ENCODE data around the gene XPNPEP2. TPM values are rescaled to one million over a fixed set of nuclear protein-coding genes. Genes with fewer than 3 reads are reported as not detected.

Gene XPNPEP2
- polyA plus RNA-seq, 1 of the 3 experiments (the other 2 are of a cell fraction): 0.21 TPM

DNA sequence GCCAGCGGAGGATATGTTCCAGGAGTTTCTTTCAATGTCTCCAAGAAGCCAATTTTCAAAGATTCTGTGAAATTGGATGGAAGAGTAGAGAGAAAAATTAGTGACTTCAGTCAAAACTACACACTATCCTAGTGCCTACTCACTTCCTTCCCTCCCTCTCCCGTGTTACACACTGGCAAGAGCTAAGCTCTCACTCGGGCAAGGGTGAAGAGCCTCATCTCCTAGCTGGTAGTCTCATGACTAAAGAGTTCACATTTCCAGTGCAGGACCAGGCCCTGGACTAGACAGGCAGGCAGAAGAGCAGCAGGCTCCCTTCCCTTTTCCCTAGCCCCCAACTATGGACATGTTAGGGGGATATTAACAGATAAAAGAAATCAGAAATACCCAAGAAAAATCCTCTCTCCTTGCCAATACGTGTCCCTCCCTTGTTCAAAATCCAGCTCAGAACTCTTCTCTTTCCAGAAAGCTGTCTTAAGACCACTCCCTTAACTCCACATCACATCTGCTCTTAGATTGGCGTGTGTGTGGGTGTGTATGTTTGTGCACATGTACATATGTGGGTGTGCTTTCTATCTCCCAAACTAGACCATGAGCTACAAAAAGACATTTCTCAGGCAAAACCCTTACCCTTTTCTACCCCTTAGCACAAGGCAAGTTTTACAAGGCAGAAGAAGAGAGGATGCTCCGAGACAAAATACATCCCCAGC lies 75.0 kb downstream of the XPNPEP2 start (continued):
- TF ChIP-seq USF1 (IDR thresholded peaks at IDR 0.05; ENCODE audit: borderline replicate concordance, low read depth) (no peak), ZBTB33 (IDR thresholded peaks at IDR 0.05; ENCODE audit: borderline replicate concordance, low read depth) (no peak), RCOR1 (IDR thresholded peaks at IDR 0.05; ENCODE audit: low read length) (no peak), EP300 (IDR thresholded peaks at IDR 0.05; ENCODE audit: borderline replicate concordance in 1 of 2, low read depth in 1 of 2, low read length in 1 of 2) (no peak), GATA2 (CRISPR knock-in tag; IDR thresholded peaks at IDR 0.05) (no peak), FOSL2 (IDR thresholded peaks at IDR 0.05; ENCODE audit: borderline replicate concordance, low read depth) (no peak)

DNA sequence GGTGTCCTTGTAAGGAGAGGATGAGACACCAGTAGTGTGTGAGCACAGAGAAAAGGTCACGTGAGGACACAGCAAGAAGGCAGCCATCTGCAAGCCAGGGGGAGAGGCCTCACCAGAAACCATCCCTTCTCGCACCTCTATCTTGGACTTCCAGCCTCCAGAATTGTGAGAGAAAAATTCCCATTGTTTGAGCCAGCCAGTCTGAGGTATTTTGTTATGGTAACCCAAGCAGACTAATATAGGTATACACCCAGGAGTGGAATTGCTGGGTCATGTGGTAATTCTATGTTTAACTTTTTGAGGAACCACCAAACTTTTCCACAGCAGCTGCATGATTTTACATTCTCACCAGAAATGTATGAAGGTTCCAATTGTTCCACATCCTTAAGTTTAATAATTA lies 79.3 kb downstream of the XPNPEP2 start:
- no peak overlapping the region for H3K27ac ChIP-seq (ENCODE audit: low read depth in 2 of 2, low read length in 1 of 2)
- H3K36me3 ChIP-seq (replicated peaks in 1 of 2; ENCODE audit: control insufficient read depth in 1 of 2, insufficient read depth in 2 of 2, low read length in 1 of 2): peaks cover 0 to under 1% of the 10 kb centered on the region in 2 experiments
- no peak for DNase-seq
- H3K4me3 ChIP-seq (ENCODE audit: low read depth in 2 of 2, low read length in 1 of 2): no peak overlapping the region
- H3K27me3 ChIP-seq (ENCODE audit: insufficient read depth): peaks cover 11% of the 10 kb centered on the region; the same call in 1 of the 2 replicates
- H3K4me2 ChIP-seq: no peak overlapping the region
- H3K9ac ChIP-seq: no peak overlapping the region
- CTCF ChIA-PET: interaction anchor here (1.4 kb wide), 1 partner anchor 181 kb away, joined by 3 read pairs; no protein-coding TSS in a partner anchor
- no peak overlapping the region for H2AFZ ChIP-seq (ENCODE audit: low read depth)
- H3K4me1 ChIP-seq (ENCODE audit: control insufficient read depth in 1 of 2, insufficient read depth in 2 of 2, low read depth in 1 of 2, low read length in 1 of 2): no peaks in the 10 kb centered on the region
- H3K9me3 ChIP-seq: no peaks in the 10 kb centered on the region
- H3K79me2 ChIP-seq (ENCODE audit: insufficient read depth): no peaks in the 10 kb centered on the region
- 42% methylated on average over 2 of the region's 2 CpGs for WGBS (ENCODE audit: low lambda C conversion rate)
- TF ChIP-seq JUND (IDR thresholded peaks at IDR 0.05) (no peak), ELF1 (IDR thresholded peaks at IDR 0.05) (no peak), YY1 (IDR thresholded peaks at IDR 0.05; ENCODE audit: low read depth) (no peak), NFIC (IDR thresholded peaks at IDR 0.05; ENCODE audit: borderline replicate concordance) (no peak), RFX5 (IDR thresholded peaks at IDR 0.05; ENCODE audit: low read length) (no peak), TAF1 (IDR thresholded peaks at IDR 0.05; ENCODE audit: borderline replicate concordance, low read depth, low read length) (no peak), SMC3 (IDR thresholded peaks at IDR 0.05; ENCODE audit: low read depth, low read length) (no peak), FOSL2 (IDR thresholded peaks at IDR 0.05; ENCODE audit: borderline replicate concordance, low read depth) (no peak)
- TF ChIP-seq, protein P1, sequence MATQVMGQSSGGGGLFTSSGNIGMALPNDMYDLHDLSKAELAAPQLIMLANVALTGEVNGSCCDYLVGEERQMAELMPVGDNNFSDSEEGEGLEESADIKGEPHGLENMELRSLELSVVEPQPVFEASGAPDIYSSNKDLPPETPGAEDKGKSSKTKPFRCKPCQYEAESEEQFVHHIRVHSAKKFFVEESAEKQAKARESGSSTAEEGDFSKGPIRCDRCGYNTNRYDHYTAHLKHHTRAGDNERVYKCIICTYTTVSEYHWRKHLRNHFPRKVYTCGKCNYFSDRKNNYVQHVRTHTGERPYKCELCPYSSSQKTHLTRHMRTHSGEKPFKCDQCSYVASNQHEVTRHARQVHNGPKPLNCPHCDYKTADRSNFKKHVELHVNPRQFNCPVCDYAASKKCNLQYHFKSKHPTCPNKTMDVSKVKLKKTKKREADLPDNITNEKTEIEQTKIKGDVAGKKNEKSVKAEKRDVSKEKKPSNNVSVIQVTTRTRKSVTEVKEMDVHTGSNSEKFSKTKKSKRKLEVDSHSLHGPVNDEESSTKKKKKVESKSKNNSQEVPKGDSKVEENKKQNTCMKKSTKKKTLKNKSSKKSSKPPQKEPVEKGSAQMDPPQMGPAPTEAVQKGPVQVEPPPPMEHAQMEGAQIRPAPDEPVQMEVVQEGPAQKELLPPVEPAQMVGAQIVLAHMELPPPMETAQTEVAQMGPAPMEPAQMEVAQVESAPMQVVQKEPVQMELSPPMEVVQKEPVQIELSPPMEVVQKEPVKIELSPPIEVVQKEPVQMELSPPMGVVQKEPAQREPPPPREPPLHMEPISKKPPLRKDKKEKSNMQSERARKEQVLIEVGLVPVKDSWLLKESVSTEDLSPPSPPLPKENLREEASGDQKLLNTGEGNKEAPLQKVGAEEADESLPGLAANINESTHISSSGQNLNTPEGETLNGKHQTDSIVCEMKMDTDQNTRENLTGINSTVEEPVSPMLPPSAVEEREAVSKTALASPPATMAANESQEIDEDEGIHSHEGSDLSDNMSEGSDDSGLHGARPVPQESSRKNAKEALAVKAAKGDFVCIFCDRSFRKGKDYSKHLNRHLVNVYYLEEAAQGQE (IDR thresholded peaks at IDR 0.05; ENCODE audit: low read depth, low read length): no peak
- no peaks in the 10 kb centered on the region for H3K9me2 ChIP-seq
- no peaks in the 10 kb centered on the region for H3F3A ChIP-seq (replicated peaks; ENCODE audit: insufficient read depth)
- POLR2A ChIA-PET: no interaction called here
- no peaks in the 10 kb centered on the region for H4K20me1 ChIP-seq (ENCODE audit: insufficient read depth)

Small RNAs within 50 kb of the gene (small RNA-seq; reads per million reads assigned to genes)
- 0 reads per million in 7 experiments for gene RF00017

Other genes with a start within 250 kb of the XPNPEP2 start
- gene SMARCA1, start 215.5 kb upstream of the XPNPEP2 start, polyA plus RNA-seq (2012; rRNA removed): 17.1 and 23.5 TPM in 2 replicates
- 18.6 and 23.3 TPM in 2 replicates for gene OCRL, start 198.7 kb upstream of the XPNPEP2 start, polyA plus RNA-seq (2012; rRNA removed)
- 0.71 and 0.82 TPM in 2 replicates for gene APLN, start 84.0 kb upstream of the XPNPEP2 start, polyA plus RNA-seq (2012; rRNA removed)
- not detected in 2 replicates for gene SASH3, start 41.0 kb downstream of the XPNPEP2 start, polyA plus RNA-seq (2012; rRNA removed)
- 8.1 and 12.2 TPM in 2 replicates for gene ZDHHC9, start 104.9 kb downstream of the XPNPEP2 start, polyA plus RNA-seq (2012; rRNA removed)
- 25.4 and 31.7 TPM in 2 replicates for gene UTP14A, start 167.2 kb downstream of the XPNPEP2 start, polyA plus RNA-seq (2012; rRNA removed)
- 1.5 and 4.2 TPM in 2 replicates for gene BCORL1, start 243.7 kb downstream of the XPNPEP2 start, polyA plus RNA-seq (2012; rRNA removed)

Data from SK-N-SH (cell line).